GM18499 (cell line): ENCODE data around the gene CNTN5.

Source experiments
- ATAC-seq: cut with Tn5 transposase; IDR thresholded peaks from one replicate; pipeline ENCODE4 v1.9.1; 2021; ENCODE audit warnings: moderate number of reproducible peaks; ENCODE audit not compliant: insufficient read depth, unreplicated experiment

CNTN5 gene

GRCh38 chr11:100151944-100152343, 1131.2 kb downstream of the CNTN5 start:
- no peak for ATAC-seq

GRCh38 chr11:100152766-100153165, 1132.0 kb downstream of the CNTN5 start:
- ATAC-seq = no peak

GRCh38 chr11:100163471-100163870, 1142.7 kb downstream of the CNTN5 start:
- no peak for ATAC-seq

- ATAC-seq = no peak
Measured at GRCh38 chr11:100174881-100175280, 1154.1 kb downstream of the CNTN5 start.

GRCh38 chr11:100176456-100176855, 1155.7 kb downstream of the CNTN5 start:
- ATAC-seq = no peak

- no peak for ATAC-seq
Measured at GRCh38 chr11:100177651-100178050, 1156.9 kb downstream of the CNTN5 start.

- ATAC-seq = no peak
Measured at GRCh38 chr11:100182350-100182749, 1161.6 kb downstream of the CNTN5 start.

- ATAC-seq = no peak
Measured at GRCh38 chr11:100182927-100183326, 1162.2 kb downstream of the CNTN5 start.

GRCh38 chr11:100185588-100185987, 1164.8 kb downstream of the CNTN5 start:
- no peak for ATAC-seq

GRCh38 chr11:100188137-100188783, 1167.5 kb downstream of the CNTN5 start:
- ATAC-seq = no peak

GRCh38 chr11:100190395-100190794, 1169.6 kb downstream of the CNTN5 start:
- ATAC-seq = no peak

- no peak for ATAC-seq
Measured at GRCh38 chr11:100192181-100192580, 1171.4 kb downstream of the CNTN5 start.

GRCh38 chr11:100203789-100204188, 1183.0 kb downstream of the CNTN5 start:
- no peak for ATAC-seq

GRCh38 chr11:100205926-100206325, 1185.2 kb downstream of the CNTN5 start:
- ATAC-seq = no peak

- ATAC-seq = no peak
Measured at GRCh38 chr11:100208207-100208606, 1187.5 kb downstream of the CNTN5 start.

- ATAC-seq = no peak
Measured at GRCh38 chr11:100214791-100215190, 1194.0 kb downstream of the CNTN5 start.

GRCh38 chr11:100220801-100221200, 1200.1 kb downstream of the CNTN5 start:
- no peak for ATAC-seq

GRCh38 chr11:100221791-100222190, 1201.0 kb downstream of the CNTN5 start:
- no peak for ATAC-seq

GRCh38 chr11:100224541-100225034, 1203.8 kb downstream of the CNTN5 start:
- ATAC-seq = no peak

GRCh38 chr11:100229086-100229485, 1208.3 kb downstream of the CNTN5 start:
- no peak for ATAC-seq

GRCh38 chr11:100232006-100232405, 1211.3 kb downstream of the CNTN5 start:
- no peak for ATAC-seq

- no peak for ATAC-seq
Measured at GRCh38 chr11:100235085-100235484, 1214.3 kb downstream of the CNTN5 start.
